CD4-positive, alpha-beta memory T cell (primary cell): ENCODE measurements around the gene DPH1. TPM values are rescaled to one million over a fixed set of nuclear protein-coding genes. Genes with fewer than 3 reads are reported as not detected.

Experiments used
- CTCF ChIA-PET: fragments of 350-600 bp; sonication (Branson Sonifier 250); formaldehyde crosslinking; loops from one replicate; lab custom pipeline; 2021; ENCODE audit warnings: inconsistent platforms; ENCODE audit not compliant: partially characterized antibody; lab: Charles Lee
- POLR2A ChIA-PET: fragments of 350-600 bp; sonication (Branson Sonifier 250); formaldehyde crosslinking; loops from one replicate; lab custom pipeline; 2021; ENCODE audit not compliant: partially characterized antibody; lab: Charles Lee
- DNase-seq, 5 donors: peaks; one replicate each; pipeline versions ENCODE4 v3.0.0 to v3.0.0-alpha.2; 2020 to 2022; ENCODE audit warnings: mixed read lengths in 1 of 5
- H3K27ac ChIP-seq: one replicate; pipeline ENCODE4 v1.7.0; 2013; ENCODE audit warnings: low read depth, low read length
- H3K27me3 ChIP-seq: 2 replicates; pipeline ENCODE4 v1.7.0; 2013; ENCODE audit warnings: mild to moderate bottlenecking, low read length, moderate library complexity; ENCODE audit not compliant: insufficient read depth
- H3K36me3 ChIP-seq: 2 replicates; pipeline ENCODE4 v1.7.0; 2013; ENCODE audit warnings: mild to moderate bottlenecking, low read length, moderate library complexity; ENCODE audit not compliant: insufficient read depth
- H3K4me1 ChIP-seq: 2 replicates; pipeline ENCODE4 v1.7.0; 2013; ENCODE audit warnings: mild to moderate bottlenecking, low read length, moderate library complexity; ENCODE audit not compliant: insufficient read depth
- H3K4me3 ChIP-seq, 2 donors: one replicate each; pipeline ENCODE4 v1.7.0; 2013; ENCODE audit warnings: low read length in 2 of 2, mild to moderate bottlenecking in 1 of 2
- H3K9me3 ChIP-seq, 2 donors: one replicate each; pipeline ENCODE4 v1.7.0; 2013; ENCODE audit warnings: low read length in 2 of 2, control low read depth in 1 of 2; ENCODE audit not compliant: control insufficient read depth in 1 of 2
- H3K27ac Mint-ChIP-seq, 7 donors: one replicate each; pipeline ENCODE4 v1.8.0; 2020 to 2021; ENCODE audit warnings: mixed read lengths in 7 of 7, mild to moderate bottlenecking in 6 of 7, inconsistent platforms in 3 of 7, moderate library complexity in 3 of 7
- H3K27me3 Mint-ChIP-seq, 2 donors: one replicate each; pipeline ENCODE4 v1.8.0; 2020 to 2021; ENCODE audit warnings: mixed read lengths in 2 of 2
- H3K36me3 Mint-ChIP-seq, 2 donors: one replicate each; pipeline ENCODE4 v1.8.0; 2020 to 2021; ENCODE audit warnings: mixed read lengths in 2 of 2, inconsistent platforms in 1 of 2, mild to moderate bottlenecking in 1 of 2
- H3K4me1 Mint-ChIP-seq, 4 donors: one replicate each; pipeline ENCODE4 v1.8.0; 2020 to 2021; ENCODE audit warnings: mixed read lengths in 4 of 4, mild to moderate bottlenecking in 1 of 4
- H3K4me3 Mint-ChIP-seq, 8 donors: one replicate each; pipeline ENCODE4 v1.8.0; 2020 to 2021; ENCODE audit warnings: mixed read lengths in 8 of 8, mild to moderate bottlenecking in 7 of 8, moderate library complexity in 6 of 8, inconsistent platforms in 3 of 8
- H3K9me3 Mint-ChIP-seq, 8 donors: one replicate each; pipeline ENCODE4 v1.8.0; 2020 to 2021; ENCODE audit warnings: mixed read lengths in 8 of 8, mild to moderate bottlenecking in 5 of 8, inconsistent platforms in 3 of 8, moderate library complexity in 1 of 8
- intact Hi-C: fragments of 100-400 bp; cut with micrococcal nuclease; formaldehyde crosslinking; loops from one replicate; pipeline ENCODE4 v1.15.1; 2023
- polyA plus RNA-seq, 2 donors: library from polyadenylated mRNA; unstranded; fragments of 300-500 nt; fragmentation: Illumina TruSeq; gene quantifications; one replicate each; pipeline ENCODE4 v1.2.3, GENCODE V29; 2021
- total RNA-seq, 2 experiments: library from RNA; stranded (reverse); gene quantifications; one replicate each; pipeline ENCODE4 v1.2.3, GENCODE V29; 2021

The DPH1 gene
- total and polyA plus RNA-seq, 4 experiments from 2014 or later, result 30.8 to 95.8 (median 58.2) TPM

GRCh38 chr17:2042390-2042847, 12.5 kb downstream of the DPH1 start:
- H3K27me3 Mint-ChIP-seq, result no peaks in the 10 kb centered on the region
- Histone ChIP-seq H3K4me1 (peaks cover 24% of the 10 kb centered on the region), H3K9me3 (no peaks in the 10 kb centered on the region), H3K36me3 (peaks cover 27% of the 10 kb centered on the region), H3K27me3 (no peaks in the 10 kb centered on the region), H3K4me3 (peak overlapping the region; percentile 64 to 79), H3K27ac (peak overlapping the region; percentile 85)
- H3K4me3 Mint-ChIP-seq, result peak overlapping the region; percentile 90 to 94 (median 92)
- H3K9me3 Mint-ChIP-seq, result peaks cover 0 to 2% (median 0%) of the 10 kb centered on the region in 8 donors
- no peak for DNase-seq
- H3K4me1 Mint-ChIP-seq, result peaks cover 6 to 32% (median 14%) of the 10 kb centered on the region in 4 donors
- intact Hi-C loops, result loop anchor here (1.0 to 10.0 kb wide), 7 partner anchors 17 to 398 kb away; partner anchors contain the start of genes RILP, RPA1, RTN4RL1 and SCARF1
- peak overlapping the region; percentile 89 to 98 (median 96) for H3K27ac Mint-ChIP-seq
- POLR2A ChIA-PET, result interaction anchor here (1.0 to 3.0 kb wide), 8 partner anchors 10 to 326 kb away, joined by 3 to 13 read pairs (median 4); partner anchors contain the start of gene RTN4RL1
- H3K36me3 Mint-ChIP-seq, result peaks cover 9 to 31% of the 10 kb centered on the region in 2 donors
- CTCF ChIA-PET, result no interaction called here

GRCh38 chr17:2042933-2043332, 13.0 kb downstream of the DPH1 start:
- CTCF ChIA-PET, result no interaction called here
- H3K27me3 ChIP-seq, result no peaks in the 10 kb centered on the region

GRCh38 chr17:2043785-2044184, 13.8 kb downstream of the DPH1 start:
- intact Hi-C loops, result loop anchor here (5.0 to 10.0 kb wide), 3 partner anchors 211 to 399 kb away; partner anchors contain the start of genes RILP, RPA1 and SCARF1
- CTCF ChIA-PET, result no interaction called here

More at GRCh38 chr17:2042933-2043332, 13.0 kb downstream of the DPH1 start:
- Mint-ChIP-seq H3K27me3 (no peaks in the 10 kb centered on the region), H3K4me1 (peaks cover 6 to 32% (median 14%) of the 10 kb centered on the region in 4 donors), H3K4me3 (peak overlapping the region; percentile 90 to 94 (median 92)), H3K9me3 (peaks cover 0 to 2% (median 0%) of the 10 kb centered on the region in 8 donors), H3K27ac (peak overlapping the region; percentile 89 to 98 (median 96)), H3K36me3 (peaks cover 9 to 27% of the 10 kb centered on the region in 2 donors)
- Histone ChIP-seq H3K27ac (peak overlapping the region; percentile 85), H3K9me3 (no peaks in the 10 kb centered on the region), H3K4me1 (peaks cover 24% of the 10 kb centered on the region), H3K36me3 (peaks cover 23% of the 10 kb centered on the region), H3K4me3 (peak overlapping the region in 1 of 2 donors; percentile 79)
- intact Hi-C loops, result loop anchor here (1.0 to 10.0 kb wide), 7 partner anchors 18 to 398 kb away; partner anchors contain the start of genes RILP, RPA1, RTN4RL1 and SCARF1
- no peak for DNase-seq
- POLR2A ChIA-PET, result interaction anchor here (1.5 to 3.0 kb wide), 2 partner anchors 223 to 326 kb away, joined by 4 to 13 read pairs; no protein-coding TSS in a partner anchor

GRCh38 chr17:2044263-2044894, 14.4 kb downstream of the DPH1 start:
- Mint-ChIP-seq H3K4me1 (peaks cover 6 to 41% (median 20%) of the 10 kb centered on the region in 4 donors), H3K9me3 (peaks cover 0 to 2% (median 0%) of the 10 kb centered on the region in 8 donors), H3K4me3 (peak overlapping the region in 3 of 8 donors; percentile 20 to 35 (median 21)), H3K27me3 (no peaks in the 10 kb centered on the region), H3K27ac (peak overlapping the region in 4 of 7 donors; percentile 15 to 89 (median 62)), H3K36me3 (peaks cover 9 to 20% of the 10 kb centered on the region in 2 donors)
- Histone ChIP-seq H3K4me3 (no peak overlapping the region), H3K4me1 (peaks cover 34% of the 10 kb centered on the region), H3K27me3 (no peaks in the 10 kb centered on the region), H3K9me3 (no peaks in the 10 kb centered on the region), H3K36me3 (peaks cover 19% of the 10 kb centered on the region), H3K27ac (no peak overlapping the region)
- DNase-seq, result no peak
- ChIA-PET CTCF (interaction anchor here (0.7 kb wide), 1 partner anchor 19 kb away, joined by 3 read pairs; the partner anchor contains the start of gene RTN4RL1), POLR2A (interaction anchor here (1.0 to 1.5 kb wide), 2 partner anchors 19 to 201 kb away, joined by 3 to 4 read pairs; partner anchors contain the start of gene RTN4RL1)
- intact Hi-C loops, result loop anchor here (5.0 to 10.0 kb wide), 3 partner anchors 212 to 400 kb away; partner anchors contain the start of genes RILP, RPA1 and SCARF1

More at GRCh38 chr17:2043785-2044184, 13.8 kb downstream of the DPH1 start:
- Histone ChIP-seq H3K4me1 (peaks cover 28% of the 10 kb centered on the region), H3K36me3 (peaks cover 19% of the 10 kb centered on the region), H3K27ac (no peak overlapping the region), H3K9me3 (no peaks in the 10 kb centered on the region), H3K4me3 (no peak overlapping the region), H3K27me3 (no peaks in the 10 kb centered on the region)
- Mint-ChIP-seq H3K36me3 (peaks cover 9 to 21% of the 10 kb centered on the region in 2 donors), H3K27me3 (no peaks in the 10 kb centered on the region), H3K27ac (peak overlapping the region in 6 of 7 donors; percentile 36 to 98 (median 92)), H3K4me1 (peaks cover 6 to 36% (median 17%) of the 10 kb centered on the region in 4 donors), H3K4me3 (peak overlapping the region; percentile 90 to 94 (median 92)), H3K9me3 (peaks cover 0 to 2% (median 0%) of the 10 kb centered on the region in 8 donors)
- POLR2A ChIA-PET, result interaction anchor here (1.0 kb wide), 1 partner anchor 18 kb away, joined by 3 read pairs; the partner anchor contains the start of gene RTN4RL1
- DNase-seq, result no peak

GRCh38 chr17:2047590-2047989, 17.6 kb downstream of the DPH1 start:
- Histone ChIP-seq H3K27ac (no peak overlapping the region), H3K4me3 (no peak overlapping the region), H3K9me3 (no peaks in the 10 kb centered on the region), H3K36me3 (peaks cover 19% of the 10 kb centered on the region), H3K27me3 (no peaks in the 10 kb centered on the region), H3K4me1 (peaks cover 34% of the 10 kb centered on the region)
- Mint-ChIP-seq H3K27me3 (no peaks in the 10 kb centered on the region), H3K36me3 (peaks cover 6 to 10% of the 10 kb centered on the region in 2 donors), H3K9me3 (no peaks in the 10 kb centered on the region), H3K4me1 (peaks cover 8 to 34% (median 21%) of the 10 kb centered on the region in 4 donors), H3K27ac (no peak overlapping the region), H3K4me3 (no peak overlapping the region)
- intact Hi-C loops, result loop anchor here (10.0 kb wide), 1 partner anchor 403 kb away; the partner anchor contains the start of genes RILP and SCARF1
- ChIA-PET CTCF (interaction anchor here (1.2 to 1.6 kb wide), 3 partner anchors 8 to 398 kb away, joined by 3 to 7 read pairs (median 4); partner anchors contain the start of gene RILP), POLR2A (no interaction called here)
- DNase-seq, result no peak

GRCh38 chr17:2048805-2049204, 18.9 kb downstream of the DPH1 start:
- peaks cover 10 to 32% (median 22%) of the 10 kb centered on the region in 4 donors for H3K4me1 Mint-ChIP-seq
- POLR2A ChIA-PET, result interaction anchor here (0.6 to 0.9 kb wide), 2 partner anchors 196 to 271 kb away, joined by 3 to 4 read pairs; no protein-coding TSS in a partner anchor

More at GRCh38 chr17:2048805-2049204, 18.9 kb downstream of the DPH1 start:
- CTCF ChIA-PET, result no interaction called here
- no peaks in the 10 kb centered on the region for H3K27me3 Mint-ChIP-seq
- no peak overlapping the region for H3K27ac ChIP-seq
- peaks cover 32% of the 10 kb centered on the region for H3K4me1 ChIP-seq
- H3K36me3 ChIP-seq, result peaks cover 7% of the 10 kb centered on the region
- H3K27me3 ChIP-seq, result no peaks in the 10 kb centered on the region
- no peak overlapping the region for H3K4me3 ChIP-seq
- intact Hi-C loops, result loop anchor here (1.0 to 10.0 kb wide), 2 partner anchors 19 to 404 kb away; partner anchors contain the start of genes DPH1, RILP and SCARF1
- H3K4me3 Mint-ChIP-seq, result peak overlapping the region in 7 of 8 donors; percentile 26 to 77 (median 68)
- H3K9me3 ChIP-seq, result no peaks in the 10 kb centered on the region
- H3K9me3 Mint-ChIP-seq, result no peaks in the 10 kb centered on the region
- no peaks in the 10 kb centered on the region for H3K36me3 Mint-ChIP-seq
- peak overlapping the region in 5 of 7 donors; percentile 35 to 86 (median 78) for H3K27ac Mint-ChIP-seq
- no peak for DNase-seq
